Measurements from ENCODE around the gene TXLNA. TPM values are rescaled to one million over a fixed set of nuclear protein-coding genes. Genes with fewer than 3 reads are reported as not detected.
A peak's percentile ranks its signal among the peaks of the same experiment; 100 is the strongest.

The TXLNA gene
- total RNA-seq, 1 donor from 2014 or later, result 65.3 TPM

- peaks cover 22% of the 10 kb centered on the region for H3K4me1 Mint-ChIP-seq (ENCODE audit: unreplicated experiment)
- DNase-seq (ENCODE audit: low spot score), result no peak
- peaks cover 55% of the 10 kb centered on the region for H3K36me3 Mint-ChIP-seq (ENCODE audit: low read depth, unreplicated experiment)
- H3K4me3 Mint-ChIP-seq (ENCODE audit: unreplicated experiment), result no peak overlapping the region
- TF ChIP-seq CTCF (IDR thresholded peaks at IDR 0.05; ENCODE audit: unreplicated experiment), result no peak
- peaks cover 15% of the 10 kb centered on the region for H3K27me3 Mint-ChIP-seq (ENCODE audit: unreplicated experiment)
- H3K27ac Mint-ChIP-seq (ENCODE audit: unreplicated experiment), result no peak overlapping the region
- no peaks in the 10 kb centered on the region for H3K9me3 Mint-ChIP-seq (ENCODE audit: unreplicated experiment)
Measured at GRCh38 chr1:32194984-32195383, 15.5 kb downstream of the TXLNA start.

- Mint-ChIP-seq H3K9me3 (ENCODE audit: unreplicated experiment) (no peaks in the 10 kb centered on the region), H3K36me3 (ENCODE audit: low read depth, unreplicated experiment) (peaks cover 52% of the 10 kb centered on the region), H3K4me3 (ENCODE audit: unreplicated experiment) (no peak overlapping the region), H3K4me1 (ENCODE audit: unreplicated experiment) (peaks cover 26% of the 10 kb centered on the region), H3K27me3 (ENCODE audit: unreplicated experiment) (peaks cover 15% of the 10 kb centered on the region), H3K27ac (ENCODE audit: unreplicated experiment) (no peak overlapping the region)
- DNase-seq (ENCODE audit: low spot score), result no peak
- TF ChIP-seq CTCF (IDR thresholded peaks at IDR 0.05; ENCODE audit: unreplicated experiment), result no peak
Measured at GRCh38 chr1:32195531-32195930, 16.1 kb downstream of the TXLNA start.

- H3K9me3 Mint-ChIP-seq (ENCODE audit: unreplicated experiment), result no peaks in the 10 kb centered on the region
- H3K4me3 Mint-ChIP-seq (ENCODE audit: unreplicated experiment), result peak overlapping the region; percentile 11
- H3K27ac Mint-ChIP-seq (ENCODE audit: unreplicated experiment), result peak overlapping the region; percentile 48
- no peak for TF ChIP-seq CTCF (IDR thresholded peaks at IDR 0.05; ENCODE audit: unreplicated experiment)
- peaks cover 15% of the 10 kb centered on the region for H3K27me3 Mint-ChIP-seq (ENCODE audit: unreplicated experiment)
- H3K4me1 Mint-ChIP-seq (ENCODE audit: unreplicated experiment), result peaks cover 26% of the 10 kb centered on the region
- no peak for DNase-seq (ENCODE audit: low spot score)
- H3K36me3 Mint-ChIP-seq (ENCODE audit: low read depth, unreplicated experiment), result peaks cover 52% of the 10 kb centered on the region
Measured at GRCh38 chr1:32195972-32196823, 16.7 kb downstream of the TXLNA start.

GRCh38 chr1:32197074-32197473 lies 17.6 kb downstream of the TXLNA start:
- peaks cover 16% of the 10 kb centered on the region for H3K27me3 Mint-ChIP-seq (ENCODE audit: unreplicated experiment)
- H3K9me3 Mint-ChIP-seq (ENCODE audit: unreplicated experiment), result no peaks in the 10 kb centered on the region
- no peak for TF ChIP-seq CTCF (IDR thresholded peaks at IDR 0.05; ENCODE audit: unreplicated experiment)
- peaks cover 35% of the 10 kb centered on the region for H3K4me1 Mint-ChIP-seq (ENCODE audit: unreplicated experiment)
- DNase-seq (ENCODE audit: low spot score), result no peak
- H3K4me3 Mint-ChIP-seq (ENCODE audit: unreplicated experiment), result no peak overlapping the region
- H3K27ac Mint-ChIP-seq (ENCODE audit: unreplicated experiment), result no peak overlapping the region
- peaks cover 43% of the 10 kb centered on the region for H3K36me3 Mint-ChIP-seq (ENCODE audit: low read depth, unreplicated experiment)

- Mint-ChIP-seq H3K36me3 (ENCODE audit: low read depth, unreplicated experiment) (peaks cover 39% of the 10 kb centered on the region), H3K9me3 (ENCODE audit: unreplicated experiment) (no peaks in the 10 kb centered on the region), H3K4me3 (ENCODE audit: unreplicated experiment) (peak overlapping the region; percentile 84), H3K4me1 (ENCODE audit: unreplicated experiment) (peaks cover 40% of the 10 kb centered on the region), H3K27me3 (ENCODE audit: unreplicated experiment) (peaks cover 16% of the 10 kb centered on the region), H3K27ac (ENCODE audit: unreplicated experiment) (no peak overlapping the region)
- no peak for DNase-seq (ENCODE audit: low spot score)
- no peak for TF ChIP-seq CTCF (IDR thresholded peaks at IDR 0.05; ENCODE audit: unreplicated experiment)
Measured at GRCh38 chr1:32197837-32198236, 18.4 kb downstream of the TXLNA start.

All from endothelial cell (in vitro differentiated cells).